SK-N-SH (cell line): ENCODE results near the gene CD81. TPM values are rescaled to one million over a fixed set of nuclear protein-coding genes. Genes with fewer than 3 reads are reported as not detected.

Source experiments
- CTCF ChIA-PET: fragments of 300-600, 350-600 bp; formaldehyde crosslinking; extraction: SDS; loops from one replicate; lab custom pipeline; 2021; lab: Yijun Ruan, JAX
- POLR2A ChIA-PET: fragments of 350-600 bp; sonication (Branson Sonifier 250); formaldehyde crosslinking; extraction: SDS; loops from one replicate; lab custom pipeline; 2020; ENCODE audit warnings: antibody characterized with exemption, inconsistent platforms; lab: Yijun Ruan, JAX
- DNase-seq: peaks from one replicate; pipeline ENCODE4 v3.0.0; 2012
- H2AFZ ChIP-seq: fragments of 200-600 bp; sonication (generic); 2 replicates; pipeline ENCODE4 v1.8.1; 2016; ENCODE audit warnings: antibody characterized with exemption, mild to moderate bottlenecking, low read depth
- H3F3A ChIP-seq: fragments of 200-600 bp; sonication (generic); replicated peaks from 2 replicates; pipeline ENCODE3; 2016; ENCODE audit warnings: antibody characterized with exemption, mild to moderate bottlenecking; ENCODE audit not compliant: insufficient read depth
- H3K27ac ChIP-seq, 2 experiments: fragments of 200-500 bp in 1 of 2; fragments of 200-600 bp in 1 of 2; sonication (Bioruptor generic) in 1 of 2; sonication (generic), shearing (Covaris generic) in 1 of 2; 2 replicates each; pipeline versions ENCODE4 v1.5.1 to v1.6.1; 2014 to 2016; ENCODE audit warnings: low read depth in 2 of 2, inconsistent platforms in 1 of 2, low read length in 1 of 2, mild to moderate bottlenecking in 1 of 2, mixed read lengths in 1 of 2
- H3K27me3 ChIP-seq: fragments of 200-600 bp; sonication (generic), shearing (Covaris generic); 2 replicates; pipeline ENCODE4 v1.6.1; 2016; ENCODE audit warnings: mixed run types; ENCODE audit not compliant: insufficient read depth
- H3K36me3 ChIP-seq, 2 experiments: fragments of 200-500 bp in 1 of 2; fragments of 200-600 bp in 1 of 2; sonication (Bioruptor generic) in 1 of 2; sonication (generic) in 1 of 2; replicated peaks in 1 of 2; 2 replicates each; pipeline versions ENCODE3 to v1.5.1; 2014 to 2016; ENCODE audit warnings: low read length in 1 of 2, mild to moderate bottlenecking in 1 of 2; ENCODE audit not compliant: insufficient read depth in 2 of 2, control insufficient read depth in 1 of 2
- H3K4me1 ChIP-seq, 2 experiments: fragments of 200-500 bp in 1 of 2; fragments of 200-600 bp in 1 of 2; sonication (Bioruptor generic) in 1 of 2; sonication (generic), shearing (Covaris generic) in 1 of 2; 2 replicates each; pipeline versions ENCODE4 v1.5.1 to v1.6.1; 2014 to 2016; ENCODE audit warnings: low read depth in 1 of 2, low read length in 1 of 2, mixed run types in 1 of 2; ENCODE audit not compliant: insufficient read depth in 2 of 2, control insufficient read depth in 1 of 2
- H3K4me2 ChIP-seq: fragments of 200-600 bp; sonication (generic), shearing (Covaris generic); 2 replicates; pipeline ENCODE4 v1.6.1; 2017; ENCODE audit warnings: mixed run types
- H3K4me3 ChIP-seq, 2 experiments: fragments of 200-500 bp in 1 of 2; fragments of 200-600 bp in 1 of 2; sonication (Bioruptor generic) in 1 of 2; sonication (generic), shearing (Covaris generic) in 1 of 2; 2 replicates each; pipeline versions ENCODE4 v1.5.1 to v1.8.1; 2014 to 2016; ENCODE audit warnings: low read depth in 2 of 2, inconsistent platforms in 1 of 2, low read length in 1 of 2, mild to moderate bottlenecking in 1 of 2, mixed read lengths in 1 of 2, moderate library complexity in 1 of 2
- H3K79me2 ChIP-seq: fragments of 200-600 bp; sonication (generic); 2 replicates; pipeline ENCODE4 v1.8.1; 2017; ENCODE audit warnings: mild to moderate bottlenecking; ENCODE audit not compliant: insufficient read depth
- H3K9ac ChIP-seq: fragments of 200-600 bp; sonication (generic); 2 replicates; pipeline ENCODE4 v1.6.1; 2017; ENCODE audit warnings: mixed run types
- H3K9me2 ChIP-seq: fragments of 200-600 bp; sonication (generic); 2 replicates; pipeline ENCODE4 v1.6.1; 2017; ENCODE audit warnings: mixed run types
- H3K9me3 ChIP-seq: fragments of 200-600 bp; sonication (generic); 2 replicates; pipeline ENCODE4 v1.6.1; 2017; ENCODE audit warnings: mixed run types, mild to moderate bottlenecking, moderate library complexity
- H4K20me1 ChIP-seq: fragments of 200-600 bp; sonication (generic); 2 replicates; pipeline ENCODE4 v1.6.1; 2017; ENCODE audit warnings: mild to moderate bottlenecking, mixed run types; ENCODE audit not compliant: insufficient read depth
- EP300 ChIP-seq, 2 experiments: IDR thresholded peaks; 2 replicates each; pipeline versions ENCODE4 v1.4.0 to v1.6.1; 2012; ENCODE audit warnings: borderline replicate concordance in 1 of 2, low read depth in 1 of 2, low read length in 1 of 2
- FOXJ3 ChIP-seq: sonication (generic); formaldehyde crosslinking; IDR thresholded peaks from 2 replicates; pipeline ENCODE4 v1.5.1; 2020; ENCODE audit warnings: mild to moderate bottlenecking, missing genetic modification reagents
- FOXM1 ChIP-seq: IDR thresholded peaks from 2 replicates; pipeline ENCODE4 v1.4.0; 2012; ENCODE audit warnings: low read depth, mild to moderate bottlenecking
- GATA2 ChIP-seq: sonication (generic); formaldehyde crosslinking; IDR thresholded peaks from 2 replicates; pipeline ENCODE4 v1.5.0; 2020; ENCODE audit warnings: mild to moderate bottlenecking, missing genetic modification reagents
- JUND ChIP-seq: IDR thresholded peaks from 2 replicates; pipeline ENCODE4 v1.4.0; 2012
- MXI1 ChIP-seq: IDR thresholded peaks from 2 replicates; pipeline ENCODE4 v1.6.1; 2012; ENCODE audit warnings: mild to moderate bottlenecking, low read depth, low read length, improper control_type of control experiment
- RXRA ChIP-seq: IDR thresholded peaks from 2 replicates; pipeline ENCODE4 v1.4.0; 2012; ENCODE audit warnings: low read depth, mild to moderate bottlenecking, borderline replicate concordance
- WGBS: methylation state at CpG from one replicate; pipeline ENCODE4 v1.1.6; 2017; ENCODE audit warnings: low lambda C conversion rate; 5-methylcytosine and 5-hydroxymethylcytosine counted together
- polyA plus RNA-seq, 3 experiments: library from polyadenylated mRNA; depleted of rRNA; stranded (reverse); fragments of >200 nt; gene quantifications; 2 replicates each; pipeline ENCODE4 v1.2.3, GENCODE V29; 2012
- TF ChIP-seq, protein P1 (sequence below): IDR thresholded peaks from 2 replicates; pipeline ENCODE4 v1.4.0; 2012; ENCODE audit warnings: low read depth, borderline replicate concordance

The CD81 gene
- polyA plus RNA-seq, 1 of the 3 experiments (the other 2 are of a cell fraction) = 517 TPM

DNA sequence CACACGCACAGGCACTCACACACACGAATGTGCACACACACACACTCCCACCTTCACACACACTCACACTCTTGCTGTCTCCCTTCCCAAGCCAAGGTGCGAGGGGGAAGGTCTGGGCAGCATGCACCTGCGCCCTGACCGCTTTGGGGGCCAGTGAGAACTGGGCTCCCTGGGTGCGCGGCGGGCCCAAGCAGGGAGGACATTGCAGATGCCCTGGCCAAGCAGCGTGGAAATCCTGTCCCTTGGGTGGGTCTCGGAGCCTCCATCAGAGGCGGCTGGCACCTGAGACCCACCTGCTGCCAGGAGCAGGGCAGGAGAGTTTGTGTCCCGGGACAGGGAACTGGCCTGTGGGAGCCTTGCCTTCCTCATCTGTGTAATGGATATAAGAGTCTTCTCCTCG is 3.3 kb downstream of the CD81 start:
- Histone ChIP-seq H3K9me3 (no peaks in the 10 kb centered on the region), H3K27ac (no peak overlapping the region), H3F3A (no peaks in the 10 kb centered on the region), H3K27me3 (no peaks in the 10 kb centered on the region), H3K9ac (no peak overlapping the region), H3K4me1 (peaks cover 0 to 18% of the 10 kb centered on the region in 2 experiments; a peak in 2 of 4 replicates), H3K36me3 (peaks cover 0 to 7% of the 10 kb centered on the region in 2 experiments), H3K4me2 (peak overlapping the region; percentile 28; the same call in 1 of the 2 replicates), H3K4me3 (no peak overlapping the region), H4K20me1 (peaks cover 71% of the 10 kb centered on the region), H3K9me2 (no peaks in the 10 kb centered on the region), H2AFZ (no peak overlapping the region), H3K79me2 (peaks cover 75% of the 10 kb centered on the region)
- ChIA-PET CTCF (no interaction called here), POLR2A (no interaction called here)
- TF ChIP-seq, protein P1, sequence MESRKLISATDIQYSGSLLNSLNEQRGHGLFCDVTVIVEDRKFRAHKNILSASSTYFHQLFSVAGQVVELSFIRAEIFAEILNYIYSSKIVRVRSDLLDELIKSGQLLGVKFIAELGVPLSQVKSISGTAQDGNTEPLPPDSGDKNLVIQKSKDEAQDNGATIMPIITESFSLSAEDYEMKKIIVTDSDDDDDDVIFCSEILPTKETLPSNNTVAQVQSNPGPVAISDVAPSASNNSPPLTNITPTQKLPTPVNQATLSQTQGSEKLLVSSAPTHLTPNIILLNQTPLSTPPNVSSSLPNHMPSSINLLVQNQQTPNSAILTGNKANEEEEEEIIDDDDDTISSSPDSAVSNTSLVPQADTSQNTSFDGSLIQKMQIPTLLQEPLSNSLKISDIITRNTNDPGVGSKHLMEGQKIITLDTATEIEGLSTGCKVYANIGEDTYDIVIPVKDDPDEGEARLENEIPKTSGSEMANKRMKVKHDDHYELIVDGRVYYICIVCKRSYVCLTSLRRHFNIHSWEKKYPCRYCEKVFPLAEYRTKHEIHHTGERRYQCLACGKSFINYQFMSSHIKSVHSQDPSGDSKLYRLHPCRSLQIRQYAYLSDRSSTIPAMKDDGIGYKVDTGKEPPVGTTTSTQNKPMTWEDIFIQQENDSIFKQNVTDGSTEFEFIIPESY = no peak
- no peak for TF ChIP-seq FOXM1
- DNase-seq = no peak
- WGBS = 89% methylated on average over 8 of the region's 13 CpGs

DNA sequence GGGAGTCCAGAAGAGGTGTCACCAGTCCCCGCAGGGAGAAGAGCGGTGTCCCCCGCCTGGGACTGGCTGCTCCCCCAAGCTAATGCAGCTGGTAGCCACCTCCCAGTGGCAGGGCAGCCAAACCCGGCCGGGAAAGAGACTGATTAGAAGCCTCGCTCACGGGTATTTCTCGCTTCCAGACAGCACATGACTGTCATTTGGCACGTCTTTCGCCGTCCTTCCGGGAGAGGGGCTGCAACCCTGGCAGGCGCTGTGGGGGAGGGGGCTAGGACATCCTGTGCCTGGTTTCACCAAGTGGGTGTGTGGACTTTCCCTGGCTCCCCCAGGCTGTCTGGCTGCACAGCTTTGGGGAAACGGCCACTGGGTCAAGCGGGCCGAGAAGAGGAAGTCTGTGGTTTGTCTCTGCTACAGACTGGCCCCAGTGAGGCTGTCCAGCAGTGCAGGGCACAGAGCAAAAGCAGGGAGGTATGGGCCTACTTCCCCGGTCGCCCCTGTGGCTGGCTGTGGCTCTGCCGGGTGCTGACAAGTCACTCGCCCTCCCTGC is 3.8 kb downstream of the CD81 start:
- Histone ChIP-seq H3K4me2 (peak overlapping the region; percentile 28; the same call in 1 of the 2 replicates), H3K4me1 (peaks cover 0 to 20% of the 10 kb centered on the region in 2 experiments; a peak in 2 of 4 replicates), H3K27ac (no peak overlapping the region), H3K9ac (no peak overlapping the region), H4K20me1 (peaks cover 75% of the 10 kb centered on the region), H3F3A (no peaks in the 10 kb centered on the region), H3K9me2 (no peaks in the 10 kb centered on the region), H3K27me3 (no peaks in the 10 kb centered on the region), H3K9me3 (no peaks in the 10 kb centered on the region), H3K4me3 (no peak overlapping the region; a peak in 1 of 4 replicates), H2AFZ (no peak overlapping the region), H3K36me3 (peaks cover 0 to 10% of the 10 kb centered on the region in 2 experiments), H3K79me2 (peaks cover 80% of the 10 kb centered on the region)
- 84% methylated on average over 9 of the region's 20 CpGs for WGBS
- TF ChIP-seq MXI1 (no peak), GATA2 (CRISPR knock-in tag) (no peak), FOXJ3 (CRISPR knock-in tag) (no peak), JUND (no peak), EP300 (IDR thresholded peaks at IDR 0.05; ENCODE audit: borderline replicate concordance in 1 of 2, low read depth in 1 of 2, low read length in 1 of 2) (no peak), RXRA (no peak), FOXM1 (no peak)
- DNase-seq = no peak
- CTCF ChIA-PET = interaction anchor here (3.9 kb wide), 1 partner anchor 39 kb away, joined by 18 read pairs; no protein-coding TSS in a partner anchor
- POLR2A ChIA-PET = no interaction called here
